ENCODE results near the gene SLC22A3.

The SLC22A3 gene

GRCh38 chr6:160430203-160430602 is 82.0 kb downstream of the SLC22A3 start:
- no peak for TF ChIP-seq CTCF (IDR thresholded peaks at IDR 0.05)
- no peaks in the 10 kb centered on the region for H3K36me3 ChIP-seq
- H3K4me3 ChIP-seq (ENCODE audit: low read depth in 1 of 2, low read length in 1 of 2) = no peak overlapping the region
- no peaks in the 10 kb centered on the region for H3K27me3 ChIP-seq
- no peaks in the 10 kb centered on the region for H3K9me3 ChIP-seq
- no peaks in the 10 kb centered on the region for H3K4me1 ChIP-seq (ENCODE audit: control insufficient read depth in 1 of 2, insufficient read depth in 1 of 2, low read depth in 1 of 2, low read length in 1 of 2)
- no peak overlapping the region for H3K27ac ChIP-seq

- no peak for TF ChIP-seq CTCF (IDR thresholded peaks at IDR 0.05)
- Histone ChIP-seq H3K9me3 (no peaks in the 10 kb centered on the region), H3K27me3 (peaks cover under 1% of the 10 kb centered on the region), H3K4me3 (ENCODE audit: low read depth in 1 of 2, low read length in 1 of 2) (no peak overlapping the region), H3K27ac (no peak overlapping the region), H3K4me1 (ENCODE audit: control insufficient read depth in 1 of 2, insufficient read depth in 1 of 2, low read depth in 1 of 2, low read length in 1 of 2) (no peaks in the 10 kb centered on the region), H3K36me3 (no peaks in the 10 kb centered on the region)
Observed at GRCh38 chr6:160430751-160431150, 82.6 kb downstream of the SLC22A3 start.

GRCh38 chr6:160431226-160431625 is 83.0 kb downstream of the SLC22A3 start:
- no peak overlapping the region for H3K4me3 ChIP-seq (ENCODE audit: low read depth in 1 of 2, low read length in 1 of 2)

GRCh38 chr6:160431791-160432404 is 83.7 kb downstream of the SLC22A3 start:
- H3K27ac ChIP-seq = no peak overlapping the region

More at GRCh38 chr6:160431226-160431625, 83.0 kb downstream of the SLC22A3 start:
- Histone ChIP-seq H3K27ac (no peak overlapping the region), H3K36me3 (no peaks in the 10 kb centered on the region), H3K27me3 (peaks cover 4% of the 10 kb centered on the region), H3K9me3 (no peaks in the 10 kb centered on the region), H3K4me1 (ENCODE audit: control insufficient read depth in 1 of 2, insufficient read depth in 1 of 2, low read depth in 1 of 2, low read length in 1 of 2) (no peaks in the 10 kb centered on the region)
- no peak for TF ChIP-seq CTCF (IDR thresholded peaks at IDR 0.05)

GRCh38 chr6:160435935-160436334 is 87.8 kb downstream of the SLC22A3 start:
- TF ChIP-seq CTCF (IDR thresholded peaks at IDR 0.05) = no peak
- no peak overlapping the region for H3K27ac ChIP-seq

More at GRCh38 chr6:160431791-160432404, 83.7 kb downstream of the SLC22A3 start:
- peaks cover 4% of the 10 kb centered on the region for H3K27me3 ChIP-seq
- no peaks in the 10 kb centered on the region for H3K4me1 ChIP-seq (ENCODE audit: control insufficient read depth in 1 of 2, insufficient read depth in 1 of 2, low read depth in 1 of 2, low read length in 1 of 2)
- H3K9me3 ChIP-seq = no peaks in the 10 kb centered on the region
- H3K4me3 ChIP-seq (ENCODE audit: low read depth in 1 of 2, low read length in 1 of 2) = no peak overlapping the region
- H3K36me3 ChIP-seq = no peaks in the 10 kb centered on the region
- TF ChIP-seq CTCF (IDR thresholded peaks at IDR 0.05) = no peak

More at GRCh38 chr6:160435935-160436334, 87.8 kb downstream of the SLC22A3 start:
- Histone ChIP-seq H3K4me1 (ENCODE audit: control insufficient read depth in 1 of 2, insufficient read depth in 1 of 2, low read depth in 1 of 2, low read length in 1 of 2) (no peaks in the 10 kb centered on the region), H3K36me3 (no peaks in the 10 kb centered on the region), H3K4me3 (ENCODE audit: low read depth in 1 of 2, low read length in 1 of 2) (no peak overlapping the region), H3K9me3 (no peaks in the 10 kb centered on the region), H3K27me3 (peaks cover 4% of the 10 kb centered on the region)

Measured in neutrophil (primary cell).